Progenitor cell of endocrine pancreas (in vitro differentiated cells): ENCODE data around the gene PDE6C. TPM values are rescaled to one million over a fixed set of nuclear protein-coding genes. Genes with fewer than 3 reads are reported as not detected.

ENCODE experiments used
- DNase-seq: peaks from one replicate; pipeline ENCODE4 v3.0.0; 2021; ENCODE audit warnings: low spot score; ENCODE audit not compliant: unreplicated experiment
- H3K27ac Mint-ChIP-seq: 2 replicates; pipeline ENCODE4 v1.8.0; 2021; ENCODE audit warnings: mild to moderate bottlenecking, moderate library complexity, mixed read lengths
- H3K27me3 Mint-ChIP-seq: 2 replicates; pipeline ENCODE4 v1.8.0; 2021; ENCODE audit warnings: mixed read lengths
- H3K36me3 Mint-ChIP-seq: 2 replicates; pipeline ENCODE4 v1.8.0; 2022; ENCODE audit warnings: mixed read lengths; ENCODE audit not compliant: insufficient read depth
- H3K4me1 Mint-ChIP-seq: 2 replicates; pipeline ENCODE4 v1.8.0; 2021; ENCODE audit warnings: low read depth, mixed read lengths
- H3K4me3 Mint-ChIP-seq: 2 replicates; pipeline ENCODE4 v1.8.0; 2021; ENCODE audit warnings: low read depth, mild to moderate bottlenecking, moderate library complexity, mixed read lengths
- H3K9me3 Mint-ChIP-seq: 2 replicates; pipeline ENCODE4 v1.8.0; 2021; ENCODE audit warnings: low read depth, mixed read lengths
- long read RNA-seq: library from polyadenylated mRNA; unstranded; transcript quantifications from one replicate; pipeline ENCODE4 v2.0.0, GENCODE V29; 2020
- total RNA-seq: library from RNA; stranded (reverse); gene quantifications from 2 replicates; pipeline ENCODE4 v1.2.1, GENCODE V29; 2021
- TF ChIP-seq, protein P1 (sequence below): fragments of 200-600 bp; sonication (generic); IDR thresholded peaks from one replicate; pipeline ENCODE4 v1.5.0; 2021; ENCODE audit warnings: antibody characterized with exemption, mild to moderate bottlenecking; ENCODE audit not compliant: unreplicated experiment

PDE6C gene
- total RNA-seq = not detected in 2 replicates
- long read RNA-seq = 0 reads

DNA sequence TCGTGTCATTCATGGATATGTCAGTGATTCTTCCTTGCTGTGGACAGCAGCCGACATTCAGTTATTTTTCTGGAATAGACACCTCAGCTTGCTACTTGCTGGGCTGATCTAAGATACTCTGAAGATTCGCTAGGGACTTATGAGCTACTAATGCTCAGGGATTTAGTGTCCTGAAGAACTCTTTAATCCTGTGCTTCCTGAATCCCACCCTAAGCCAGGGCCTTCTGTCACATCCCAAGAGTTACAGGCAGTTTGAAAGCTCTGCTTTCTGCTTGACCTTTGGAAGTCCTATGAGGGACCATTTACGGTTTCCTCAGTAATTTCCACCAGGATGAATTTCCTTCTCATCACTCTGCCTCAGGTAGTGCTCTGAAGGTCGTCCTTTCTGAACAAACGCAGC lies at the start of gene PDE6C:
Gene PDE6C (plus strand): TSS at position 227 of the 400 bp plus-strand sequence. CDS start 189 bp downstream, outside the sequence.
- Mint-ChIP-seq H3K36me3 (no peaks in the 10 kb centered on the region), H3K4me1 (no peaks in the 10 kb centered on the region), H3K4me3 (no peak within 1 kb of the TSS), H3K9me3 (no peaks in the 10 kb centered on the region), H3K27ac (no peak within 1 kb of the TSS), H3K27me3 (peaks cover 6% of the 10 kb centered on the region)
- TF ChIP-seq, protein P1, sequence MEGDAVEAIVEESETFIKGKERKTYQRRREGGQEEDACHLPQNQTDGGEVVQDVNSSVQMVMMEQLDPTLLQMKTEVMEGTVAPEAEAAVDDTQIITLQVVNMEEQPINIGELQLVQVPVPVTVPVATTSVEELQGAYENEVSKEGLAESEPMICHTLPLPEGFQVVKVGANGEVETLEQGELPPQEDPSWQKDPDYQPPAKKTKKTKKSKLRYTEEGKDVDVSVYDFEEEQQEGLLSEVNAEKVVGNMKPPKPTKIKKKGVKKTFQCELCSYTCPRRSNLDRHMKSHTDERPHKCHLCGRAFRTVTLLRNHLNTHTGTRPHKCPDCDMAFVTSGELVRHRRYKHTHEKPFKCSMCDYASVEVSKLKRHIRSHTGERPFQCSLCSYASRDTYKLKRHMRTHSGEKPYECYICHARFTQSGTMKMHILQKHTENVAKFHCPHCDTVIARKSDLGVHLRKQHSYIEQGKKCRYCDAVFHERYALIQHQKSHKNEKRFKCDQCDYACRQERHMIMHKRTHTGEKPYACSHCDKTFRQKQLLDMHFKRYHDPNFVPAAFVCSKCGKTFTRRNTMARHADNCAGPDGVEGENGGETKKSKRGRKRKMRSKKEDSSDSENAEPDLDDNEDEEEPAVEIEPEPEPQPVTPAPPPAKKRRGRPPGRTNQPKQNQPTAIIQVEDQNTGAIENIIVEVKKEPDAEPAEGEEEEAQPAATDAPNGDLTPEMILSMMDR = no peak
- DNase-seq = no peak

DNA sequence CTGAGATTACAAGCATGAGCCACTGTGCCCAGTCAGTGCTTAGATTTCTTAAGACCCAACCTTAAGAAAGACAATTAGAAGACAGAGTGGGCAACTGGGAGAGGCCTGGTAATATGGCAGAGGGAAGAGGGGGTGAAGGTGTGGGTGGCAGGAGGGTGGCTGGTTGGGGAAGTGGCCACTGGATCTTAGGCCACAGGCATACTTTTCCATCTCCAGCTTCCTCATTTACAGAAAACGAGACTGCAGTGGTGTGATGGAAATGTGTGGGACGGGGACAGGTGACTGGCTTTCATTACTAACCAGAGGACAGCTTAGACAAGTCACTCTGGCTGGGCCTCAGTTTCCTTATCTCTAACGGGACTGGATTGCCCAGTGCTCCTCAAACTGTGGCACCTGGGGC lies 46.9 kb upstream of the PDE6C start:
- H3K27me3 Mint-ChIP-seq = peaks cover 75% of the 10 kb centered on the region

DNA sequence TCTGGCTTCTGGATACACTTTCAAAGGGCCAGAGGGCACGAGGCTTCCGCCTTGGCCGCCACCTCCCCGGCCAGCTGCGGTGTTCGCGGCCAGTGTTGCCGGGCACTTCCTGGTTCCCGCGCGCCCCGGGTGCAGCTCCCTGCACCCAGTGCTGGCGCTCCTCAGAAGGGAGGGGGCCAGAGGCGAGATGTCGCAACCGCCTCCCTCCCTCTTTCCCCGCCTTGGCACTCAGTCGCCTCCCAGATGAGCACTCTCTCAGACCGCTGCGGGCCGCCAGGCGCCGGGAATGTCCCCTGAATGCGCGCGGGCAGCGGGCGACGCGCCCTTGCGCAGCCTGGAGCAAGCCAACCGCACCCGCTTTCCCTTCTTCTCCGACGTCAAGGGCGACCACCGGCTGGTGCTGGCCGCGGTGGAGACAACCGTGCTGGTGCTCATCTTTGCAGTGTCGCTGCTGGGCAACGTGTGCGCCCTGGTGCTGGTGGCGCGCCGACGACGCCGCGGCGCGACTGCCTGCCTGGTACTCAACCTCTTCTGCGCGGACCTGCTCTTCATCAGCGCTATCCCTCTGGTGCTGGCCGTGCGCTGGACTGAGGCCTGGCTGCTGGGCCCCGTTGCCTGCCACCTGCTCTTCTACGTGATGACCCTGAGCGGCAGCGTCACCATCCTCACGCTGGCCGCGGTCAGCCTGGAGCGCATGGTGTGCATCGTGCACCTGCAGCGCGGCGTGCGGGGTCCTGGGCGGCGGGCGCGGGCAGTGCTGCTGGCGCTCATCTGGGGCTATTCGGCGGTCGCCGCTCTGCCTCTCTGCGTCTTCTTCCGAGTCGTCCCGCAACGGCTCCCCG lies 45.7 kb upstream of the PDE6C start, which contains the start of gene FFAR4:
Gene FFAR4 (plus strand): TSS at position 231 of the 842 bp plus-strand sequence. CDS start 56 bp downstream, at position 287.
- H3K4me1 Mint-ChIP-seq = peaks cover 6% of the 10 kb centered on the region
- peak within 1 kb of the TSS; percentile 62 for H3K27ac Mint-ChIP-seq
- H3K27me3 Mint-ChIP-seq = peaks cover 82% of the 10 kb centered on the region
- TF ChIP-seq, protein P1 = no peak
- H3K4me3 Mint-ChIP-seq = peak within 1 kb of the TSS; percentile 57
- H3K9me3 Mint-ChIP-seq = no peaks in the 10 kb centered on the region
- no peaks in the 10 kb centered on the region for H3K36me3 Mint-ChIP-seq
- DNase-seq = no peak

More for the DNA sequence above, 46.9 kb upstream of the PDE6C start:
- no peak overlapping the region for H3K4me3 Mint-ChIP-seq
- no peaks in the 10 kb centered on the region for H3K9me3 Mint-ChIP-seq
- DNase-seq = no peak
- TF ChIP-seq, protein P1 = no peak
- no peaks in the 10 kb centered on the region for H3K36me3 Mint-ChIP-seq
- H3K4me1 Mint-ChIP-seq = peaks cover 4% of the 10 kb centered on the region
- no peak overlapping the region for H3K27ac Mint-ChIP-seq

DNA sequence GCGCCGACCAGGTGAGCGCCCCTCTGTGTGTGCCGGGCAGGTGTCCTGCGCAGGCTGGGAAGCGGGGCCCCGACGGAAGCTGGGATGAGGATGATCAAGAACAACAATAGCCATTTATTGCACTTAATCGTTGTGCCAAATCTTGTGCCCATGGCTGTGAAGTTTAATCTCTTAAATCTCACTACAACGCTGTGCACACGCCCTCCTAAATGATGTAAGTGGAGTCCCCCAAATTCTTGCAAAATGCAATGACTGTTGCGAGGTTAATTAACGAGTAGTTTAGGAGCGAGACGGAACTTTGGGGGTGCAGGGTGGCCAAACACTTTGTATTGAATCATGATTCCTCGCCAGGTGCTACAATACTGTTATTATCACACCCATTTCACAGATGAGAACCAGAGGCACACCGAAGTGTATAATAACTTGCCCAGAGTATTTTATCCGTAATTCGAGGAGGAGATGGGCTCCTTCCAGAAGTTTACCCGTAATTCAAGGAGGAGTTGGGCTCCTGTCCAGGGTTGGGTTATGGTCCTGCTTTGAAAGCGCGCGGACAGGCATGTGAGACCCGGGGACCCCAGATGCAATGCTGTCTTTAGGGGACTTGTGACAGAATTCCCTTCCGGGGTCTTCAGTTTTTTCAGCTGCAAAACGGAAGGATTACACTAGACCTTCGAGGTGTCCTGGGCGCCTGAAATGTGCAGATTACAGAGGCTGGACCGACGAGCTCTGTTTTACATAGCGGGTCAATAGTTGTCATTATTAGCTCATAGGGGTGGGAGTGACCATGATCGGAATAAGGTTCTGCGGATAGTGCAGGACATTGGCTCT lies 44.8 kb upstream of the PDE6C start:
- TF ChIP-seq, protein P1 = no peak
- no peaks in the 10 kb centered on the region for H3K36me3 Mint-ChIP-seq
- H3K4me3 Mint-ChIP-seq = peak overlapping the region; percentile 57
- peaks cover 9% of the 10 kb centered on the region for H3K4me1 Mint-ChIP-seq
- DNase-seq = no peak
- no peak overlapping the region for H3K27ac Mint-ChIP-seq
- H3K27me3 Mint-ChIP-seq = peaks cover 85% of the 10 kb centered on the region
- no peaks in the 10 kb centered on the region for H3K9me3 Mint-ChIP-seq

DNA sequence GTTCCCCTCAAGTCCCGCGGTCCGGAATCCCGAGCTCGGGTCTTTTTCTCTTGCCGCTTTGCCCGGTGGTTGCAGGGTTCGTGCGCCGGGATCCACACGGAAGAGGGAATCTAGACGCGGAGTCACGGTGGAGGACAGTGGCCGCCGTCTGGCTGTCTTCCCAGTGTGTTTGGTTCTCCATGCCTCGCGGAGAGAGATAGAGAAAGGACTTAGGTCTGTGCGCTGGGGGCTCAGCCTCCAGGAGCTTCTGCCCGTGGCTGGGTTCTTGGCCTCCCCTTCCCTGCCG lies 44.3 kb upstream of the PDE6C start:
- Mint-ChIP-seq H3K27ac (no peak overlapping the region), H3K9me3 (no peaks in the 10 kb centered on the region), H3K36me3 (no peaks in the 10 kb centered on the region), H3K4me3 (no peak overlapping the region), H3K4me1 (peaks cover 12% of the 10 kb centered on the region), H3K27me3 (peaks cover 84% of the 10 kb centered on the region)
- no peak for DNase-seq
- TF ChIP-seq, protein P1 = no peak
